Measurements from ENCODE around the gene CNKSR3.

CNKSR3 gene

DNA sequence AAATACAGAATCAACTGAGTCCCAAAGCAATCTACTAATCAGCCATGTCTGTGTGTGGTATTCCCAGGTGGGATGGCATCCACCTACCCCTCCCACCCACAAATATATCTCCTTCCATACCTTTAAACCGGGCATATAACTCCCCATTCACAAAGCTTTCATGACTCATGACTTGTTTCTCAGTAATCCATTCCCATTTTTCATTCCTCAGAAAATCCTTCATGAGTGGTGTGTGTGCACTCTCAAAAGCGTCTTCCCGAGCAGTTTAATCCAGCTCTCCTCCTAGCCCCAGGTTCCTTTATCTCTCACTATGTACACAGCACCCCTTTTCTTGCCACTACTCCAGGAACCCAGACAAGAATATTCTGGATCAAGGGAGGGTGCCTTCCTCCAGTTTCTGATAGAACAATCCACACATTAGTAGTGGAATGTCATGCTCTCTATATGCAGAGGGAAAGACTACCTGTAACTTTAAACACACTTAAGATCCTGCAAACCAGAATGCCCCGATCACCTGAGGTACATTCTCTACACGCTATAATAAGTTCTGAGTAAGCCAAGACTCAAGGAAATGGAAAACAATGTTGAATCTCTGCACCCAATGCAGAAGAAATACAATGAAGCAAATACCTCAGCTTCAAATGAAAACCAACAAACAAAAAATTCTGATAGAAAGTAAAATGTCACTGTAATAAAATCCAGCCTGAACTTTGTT, 98.2 kb downstream of the CNKSR3 start:
- no peak for DNase-seq (ENCODE audit: low read depth)

DNA sequence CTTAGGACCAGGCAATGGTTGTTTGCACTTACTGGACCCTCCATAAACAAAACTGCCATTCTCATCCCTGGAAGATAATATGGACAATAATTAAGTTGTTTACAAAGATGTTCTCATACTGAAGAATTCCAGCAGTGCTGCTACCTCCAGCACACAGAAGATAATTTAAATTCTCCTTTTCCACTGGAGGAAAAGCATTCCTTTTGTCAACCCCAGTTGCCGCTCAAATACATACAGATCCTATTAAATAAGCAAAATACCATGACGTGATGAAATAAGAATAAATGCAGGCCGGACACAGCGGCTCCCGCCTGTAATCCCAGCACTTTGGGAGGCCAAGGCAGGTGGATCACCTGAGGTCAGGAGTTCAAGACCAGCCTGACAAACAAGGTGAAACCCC, 99.4 kb downstream of the CNKSR3 start:
- no peak for DNase-seq (ENCODE audit: low read depth)

DNA sequence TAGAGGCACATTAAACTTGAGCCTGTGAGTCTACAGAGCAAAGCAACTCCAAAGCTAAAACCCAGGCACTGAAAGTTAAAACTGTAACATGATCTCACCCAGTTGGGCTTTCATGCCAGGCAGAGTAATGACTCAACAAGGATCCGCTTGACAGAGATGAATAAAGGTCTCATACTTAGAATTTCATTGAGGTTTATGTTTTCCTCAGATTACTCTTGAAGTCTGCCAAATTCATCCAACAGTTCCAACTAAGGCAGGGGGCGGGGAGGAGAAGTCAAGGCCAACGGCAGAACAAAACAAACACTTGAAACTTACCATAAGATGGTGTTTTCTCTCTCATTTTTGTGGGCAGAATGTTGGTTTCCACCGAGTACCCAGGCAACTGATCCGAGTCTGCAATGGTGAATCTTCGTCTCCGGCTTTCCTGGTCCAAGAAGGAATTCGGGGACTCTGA, 99.8 kb downstream of the CNKSR3 start:
- DNase-seq (ENCODE audit: low read depth), result no peak

DNA sequence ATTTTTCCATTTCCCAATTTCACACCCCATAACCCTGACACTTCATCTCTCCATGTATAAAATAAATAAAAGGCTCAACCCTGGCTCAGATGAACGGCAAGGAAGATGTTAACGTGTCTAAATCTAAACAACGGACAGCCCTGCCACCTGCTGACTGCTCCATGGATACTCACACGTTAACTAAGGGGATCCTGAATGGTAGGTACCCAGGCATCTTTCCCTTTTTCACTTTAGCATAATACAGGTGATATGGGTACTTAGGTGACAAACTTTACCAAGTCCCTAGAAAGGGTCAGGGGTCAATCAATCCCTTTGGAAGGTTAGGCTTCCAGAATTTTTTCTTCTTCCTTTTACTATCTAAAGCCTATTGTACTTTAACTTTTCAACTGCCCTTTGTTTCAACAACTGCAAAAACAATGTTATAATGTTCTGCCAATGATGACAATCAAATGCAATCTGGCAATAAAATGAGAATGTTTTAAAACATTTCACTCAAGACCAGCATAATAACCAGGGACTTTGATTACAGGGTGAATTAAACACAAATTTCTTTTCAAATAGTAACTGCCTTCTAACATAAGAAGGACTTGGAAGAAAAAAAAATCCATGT, 101.5 kb downstream of the CNKSR3 start:
- DNase-seq (ENCODE audit: low read depth), result no peak

DNA sequence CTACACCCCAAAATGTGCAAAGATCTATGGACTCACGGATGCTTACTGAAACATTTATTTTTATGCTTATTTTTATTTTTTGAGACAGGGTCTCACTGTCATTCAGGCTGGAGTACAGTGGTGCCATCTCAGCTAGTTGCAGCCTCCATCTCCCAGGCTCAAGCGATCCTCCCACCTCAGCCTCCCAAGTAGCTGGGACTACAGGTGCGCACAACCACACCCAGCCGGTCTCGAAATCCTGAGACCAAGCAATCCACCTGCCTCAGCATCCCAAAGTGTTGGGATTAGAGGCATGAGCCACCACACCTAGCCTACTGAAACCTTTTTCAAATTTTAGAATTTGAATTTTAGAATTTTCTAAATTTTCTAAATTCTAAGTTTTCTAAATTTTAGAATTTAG, 103.0 kb downstream of the CNKSR3 start:
- DNase-seq (ENCODE audit: low read depth), result no peak

DNA sequence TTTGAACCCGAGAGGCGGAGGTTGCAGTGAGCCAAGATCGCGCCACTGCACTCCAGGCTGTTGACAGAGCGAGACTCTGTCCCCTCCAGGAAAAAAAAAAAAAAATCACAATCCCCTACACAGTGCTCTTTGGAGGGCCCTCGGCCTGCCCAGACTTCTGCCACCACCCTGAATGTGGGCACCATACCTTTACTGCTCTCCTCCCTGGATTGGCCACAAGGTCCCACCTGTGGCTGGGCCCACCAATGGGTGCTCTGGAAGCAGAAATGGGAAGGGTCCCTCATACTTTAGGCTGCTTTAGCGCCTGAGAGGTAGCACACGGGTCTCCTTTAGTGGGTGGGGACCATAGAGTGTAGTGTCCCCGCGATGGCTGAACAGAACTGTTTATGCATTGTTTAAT, 103.6 kb downstream of the CNKSR3 start:
- DNase-seq (ENCODE audit: low read depth), result no peak

- no peak for DNase-seq (ENCODE audit: low read depth)
These were observed 104.2 kb downstream of the CNKSR3 start for GRCh38 chr6:154406301-154406700.

GRCh38 chr6:154404791-154405400, 105.6 kb downstream of the CNKSR3 start:
- no peak for DNase-seq (ENCODE audit: low read depth)

DNA sequence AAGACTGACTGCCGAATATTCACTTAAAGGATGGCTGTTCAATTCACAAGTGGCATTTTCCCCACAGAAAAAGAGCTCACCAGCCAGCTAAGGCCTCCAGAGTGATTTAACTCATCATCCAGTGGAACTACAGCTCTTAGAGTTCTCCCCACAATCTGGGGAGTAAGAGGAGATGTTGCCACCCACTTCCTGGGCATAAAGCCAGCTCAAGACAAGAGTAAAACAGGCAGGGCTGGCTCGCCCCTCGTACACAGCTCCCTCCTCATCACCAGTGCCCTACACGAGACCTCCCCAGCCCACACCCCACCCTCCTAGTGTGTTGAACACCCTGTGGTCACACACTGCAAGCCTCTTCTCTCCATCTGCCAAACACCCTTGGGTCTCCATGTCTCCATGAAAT, 106.7 kb downstream of the CNKSR3 start:
- DNase-seq (ENCODE audit: low read depth), result no peak

- DNase-seq (ENCODE audit: low read depth), result no peak
These were observed 108.3 kb downstream of the CNKSR3 start for GRCh38 chr6:154402081-154402780.

GRCh38 chr6:154399097-154399496, 111.4 kb downstream of the CNKSR3 start:
- DNase-seq (ENCODE audit: low read depth), result no peak

- DNase-seq (ENCODE audit: low read depth), result no peak
These were observed 112.8 kb downstream of the CNKSR3 start for GRCh38 chr6:154397491-154398195.

GRCh38 chr6:154395878-154396277, 114.6 kb downstream of the CNKSR3 start:
- no peak for DNase-seq (ENCODE audit: low read depth)

DNA sequence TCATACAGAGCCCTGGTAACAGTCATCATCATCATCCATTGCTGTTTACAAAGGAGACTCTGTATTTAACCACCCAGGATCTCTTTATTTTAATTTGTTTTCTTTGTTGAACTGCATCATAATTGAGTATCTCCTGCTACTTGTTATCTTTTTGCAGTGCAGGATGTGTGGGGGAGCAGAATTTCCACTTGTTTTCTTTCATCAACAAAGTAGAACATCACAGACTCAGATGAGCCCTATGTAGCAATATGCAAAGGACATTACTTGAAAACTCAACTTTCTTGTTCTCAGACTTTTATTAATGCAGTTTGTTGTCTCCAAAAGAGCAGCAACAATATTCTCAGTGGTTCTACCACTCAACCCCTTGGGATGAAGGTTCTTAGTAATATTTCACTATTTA, 115.2 kb downstream of the CNKSR3 start:
- no peak for DNase-seq (ENCODE audit: low read depth)

- DNase-seq (ENCODE audit: low read depth), result no peak
These were observed 115.9 kb downstream of the CNKSR3 start for GRCh38 chr6:154394571-154394970.

DNA sequence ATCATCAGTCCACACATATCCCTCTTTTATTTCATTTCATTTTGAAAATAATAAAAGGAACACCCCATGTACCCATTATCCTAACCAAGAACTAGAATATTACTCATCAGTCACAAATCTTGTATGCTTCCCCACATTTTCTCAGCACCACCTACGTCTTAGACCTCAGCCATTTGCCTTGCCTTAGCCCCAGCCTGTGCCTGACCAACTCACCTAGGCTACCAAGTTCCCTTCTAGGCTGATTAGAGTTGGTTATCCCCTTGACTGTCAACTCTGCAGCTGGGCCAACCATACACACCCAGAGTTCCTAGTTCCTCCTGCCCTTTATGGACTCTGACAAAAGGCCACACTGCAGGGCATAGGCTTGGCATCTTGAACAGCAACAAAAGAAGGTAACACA, 120.5 kb downstream of the CNKSR3 start:
- DNase-seq (ENCODE audit: low read depth), result no peak

DNA sequence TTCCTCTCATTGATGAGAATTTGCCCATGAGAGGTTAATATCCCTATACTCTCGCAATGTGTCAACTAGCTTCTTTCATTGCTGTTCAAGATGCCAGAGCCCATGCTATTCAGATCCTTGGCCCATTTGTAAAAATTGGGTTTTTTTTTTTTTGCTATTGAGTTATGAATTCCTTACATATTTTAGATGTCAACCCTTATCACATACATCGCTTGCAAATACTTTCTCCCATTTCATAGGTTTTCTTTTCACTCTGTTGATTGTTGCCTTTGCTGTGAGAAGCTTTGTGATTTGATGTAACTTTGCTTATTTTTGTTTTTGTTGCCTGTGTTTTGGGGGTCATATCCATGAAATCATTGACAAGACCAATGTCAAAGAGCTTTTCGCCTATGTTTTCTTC, 121.7 kb downstream of the CNKSR3 start:
- DNase-seq (ENCODE audit: low read depth), result no peak

- DNase-seq (ENCODE audit: low read depth), result no peak
These were observed 123.4 kb downstream of the CNKSR3 start for GRCh38 chr6:154386848-154387717.

- DNase-seq (ENCODE audit: low read depth), result no peak
These were observed 126.3 kb downstream of the CNKSR3 start for GRCh38 chr6:154384191-154384590.

- DNase-seq (ENCODE audit: low read depth), result no peak
These were observed 127.2 kb downstream of the CNKSR3 start for GRCh38 chr6:154383273-154383672.

DNA sequence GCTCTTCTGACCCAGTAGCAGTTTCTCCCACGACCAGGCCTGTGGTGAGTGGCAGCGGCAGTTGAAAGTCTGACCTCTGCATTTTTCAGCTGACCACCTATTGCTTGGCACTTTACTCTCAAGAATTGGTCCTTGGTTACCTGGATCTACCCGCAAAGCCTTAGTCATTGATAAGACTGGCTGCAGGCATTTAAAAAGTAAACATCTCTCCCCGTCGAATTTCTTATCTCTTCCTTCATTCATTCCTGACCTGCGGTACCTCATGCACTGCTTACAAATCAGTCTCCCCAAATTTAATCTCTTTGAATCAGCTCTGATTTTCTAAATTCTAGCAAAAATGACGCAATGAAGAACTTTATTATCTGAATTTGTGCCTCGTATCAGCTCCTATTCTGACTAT, 127.7 kb downstream of the CNKSR3 start:
- no peak for DNase-seq (ENCODE audit: low read depth)

Measured in activated T-cell treated with anti-CD3 and anti-CD28 coated beads for 1 hour (primary cell).